CD4-positive, alpha-beta T cell treated with Interferon gamma for 1 hour (primary cell): ENCODE measurements around the gene SHISAL1.
"Not testable (repeated sequence)": the region's sequence is repeated elsewhere in the genome, so short reads cannot be mapped to it uniquely, and the experiment has no call there.

Experiments
- DNase-seq: peaks from one replicate; pipeline ENCODE4 v3.0.0-alpha.2; 2020

The SHISAL1 gene

DNA sequence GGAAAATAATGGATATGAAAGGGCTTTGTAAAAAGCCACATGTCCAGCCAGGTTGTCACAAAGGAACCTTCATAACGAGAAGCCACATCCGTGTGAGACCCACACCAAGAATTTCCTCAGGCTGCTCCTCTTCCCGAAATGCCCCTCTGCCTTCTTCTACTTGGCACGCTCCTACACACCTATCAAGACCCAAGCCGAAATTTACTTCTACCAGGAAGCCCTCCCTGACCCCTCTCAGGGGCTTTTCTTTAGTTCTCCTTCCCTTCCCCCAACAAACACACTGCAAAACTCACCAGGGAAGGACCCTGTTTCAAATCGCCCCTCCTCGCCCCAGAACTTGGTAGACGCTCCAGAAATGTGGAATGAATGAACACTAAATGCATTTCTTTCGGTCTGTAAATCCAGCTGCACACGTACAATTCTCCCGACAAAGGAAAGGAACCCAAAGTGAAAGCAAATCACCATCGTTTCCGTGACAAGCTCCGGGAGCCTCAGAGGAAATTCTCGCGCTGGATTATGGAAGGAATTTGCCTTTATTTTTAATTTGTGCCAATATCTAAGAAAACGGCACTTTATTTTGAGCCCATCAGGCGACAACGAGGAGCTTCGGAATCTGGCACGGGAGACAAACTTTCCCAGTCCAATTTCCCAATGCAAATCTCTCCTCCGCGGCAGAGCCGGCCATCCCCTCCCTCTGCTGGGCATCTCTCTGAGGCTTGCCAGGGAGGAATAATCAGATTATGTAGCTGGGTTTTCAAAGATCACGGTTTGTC is 13.2 kb upstream of the SHISAL1 start:
- DNase-seq, result no peak

DNA sequence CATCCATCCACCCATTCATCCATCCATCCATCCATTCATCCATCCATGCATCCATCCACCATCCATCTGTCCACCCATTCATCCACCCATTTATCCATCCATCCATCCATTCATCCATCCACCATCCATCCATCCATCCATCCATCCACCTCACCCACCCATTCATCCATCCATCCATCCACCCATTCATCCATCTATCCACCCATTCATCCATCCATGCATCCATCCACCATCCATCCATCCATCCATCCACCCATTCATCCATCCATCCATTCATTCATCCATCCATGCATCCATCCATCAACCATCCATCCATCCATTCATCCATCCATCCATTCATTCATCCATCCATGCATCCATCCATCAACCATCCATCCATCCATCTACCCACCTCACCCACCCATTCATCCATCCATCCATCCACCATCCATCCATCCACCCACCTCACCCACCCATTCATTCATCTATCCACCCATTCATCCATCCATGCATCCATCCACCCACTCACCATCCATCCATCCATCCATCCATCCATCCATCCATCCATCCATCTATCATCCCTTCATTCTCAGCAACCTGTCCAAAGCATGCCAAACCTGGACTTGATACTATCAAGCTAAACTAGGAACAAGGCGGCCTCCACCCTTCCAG is 10.5 kb upstream of the SHISAL1 start:
- not testable (repeated sequence) for DNase-seq

DNA sequence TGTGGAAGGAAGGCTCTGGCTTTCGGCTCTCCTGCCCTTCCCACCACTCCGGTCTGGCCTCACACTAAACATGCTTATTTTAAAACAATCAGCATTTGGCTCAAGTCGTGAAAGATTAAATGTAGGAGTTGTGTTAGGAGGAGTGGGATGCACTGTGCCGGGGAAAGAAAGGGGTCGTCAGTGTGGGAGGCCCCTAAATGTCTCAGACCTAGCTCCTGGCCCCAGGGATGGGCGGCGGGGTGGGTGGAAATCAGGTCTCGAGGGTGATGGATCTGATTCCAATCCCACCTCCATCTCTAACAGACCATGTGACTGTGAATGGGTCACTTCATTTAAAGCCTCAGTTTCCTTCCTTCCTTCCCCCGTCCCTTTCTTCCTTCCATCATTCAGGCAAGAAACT is 6.9 kb upstream of the SHISAL1 start:
- no peak for DNase-seq

DNA sequence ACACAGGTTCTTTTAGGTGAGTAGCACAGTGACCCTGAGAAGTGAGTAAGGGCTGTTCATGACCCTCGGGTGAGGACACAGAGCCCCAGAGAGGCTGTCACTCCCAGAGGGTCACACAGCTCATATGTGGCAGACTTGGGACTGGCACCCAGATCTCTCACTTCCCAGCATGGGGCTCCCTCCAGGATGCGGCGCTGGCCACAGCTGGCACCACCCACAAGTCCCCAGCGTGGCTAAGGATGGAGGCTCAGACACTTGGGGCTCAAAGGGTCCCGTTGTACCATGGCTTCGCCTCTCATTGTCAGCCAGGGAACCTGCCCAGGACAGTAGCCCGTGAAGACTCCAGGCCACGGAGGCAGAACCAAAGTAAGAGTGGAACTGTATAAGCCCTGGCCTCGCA is 6.0 kb upstream of the SHISAL1 start:
- DNase-seq, result no peak

DNA sequence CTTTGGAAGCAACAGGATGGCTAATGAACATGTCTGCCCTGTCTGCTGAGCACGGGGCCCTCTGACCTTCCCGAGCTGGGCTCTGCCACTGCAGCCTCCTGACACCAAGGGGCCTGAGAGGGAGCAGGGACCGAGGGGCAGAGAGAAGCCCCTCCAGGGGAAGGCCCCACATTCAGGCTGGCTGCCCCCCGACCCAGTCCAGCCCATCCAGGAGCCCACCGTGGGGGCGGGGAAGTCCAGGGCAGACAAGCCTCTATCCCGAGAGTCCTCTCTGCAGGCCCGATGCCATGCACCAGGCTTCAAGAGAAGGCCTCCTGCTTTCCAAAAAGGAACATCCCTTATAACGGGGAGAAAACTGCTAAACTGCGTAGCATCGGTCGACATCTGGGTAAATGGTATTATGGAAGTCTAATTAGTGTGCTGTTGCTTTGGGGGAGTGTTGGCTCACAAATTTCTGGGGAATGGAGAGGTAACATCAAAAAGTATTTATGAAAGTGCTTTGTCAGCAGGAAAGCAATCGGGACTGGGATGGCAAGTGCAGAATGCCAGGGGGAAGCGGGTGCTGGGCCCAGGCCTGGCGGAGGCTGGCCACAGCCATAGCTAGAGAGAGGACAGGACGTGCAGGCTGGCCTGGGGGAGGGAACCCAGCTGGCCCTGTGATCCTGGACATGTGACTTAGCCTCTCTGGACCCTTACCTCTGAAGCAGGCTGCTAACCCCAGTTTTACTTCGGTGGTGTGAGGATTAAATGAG is 5.3 kb upstream of the SHISAL1 start:
- no peak for DNase-seq

DNA sequence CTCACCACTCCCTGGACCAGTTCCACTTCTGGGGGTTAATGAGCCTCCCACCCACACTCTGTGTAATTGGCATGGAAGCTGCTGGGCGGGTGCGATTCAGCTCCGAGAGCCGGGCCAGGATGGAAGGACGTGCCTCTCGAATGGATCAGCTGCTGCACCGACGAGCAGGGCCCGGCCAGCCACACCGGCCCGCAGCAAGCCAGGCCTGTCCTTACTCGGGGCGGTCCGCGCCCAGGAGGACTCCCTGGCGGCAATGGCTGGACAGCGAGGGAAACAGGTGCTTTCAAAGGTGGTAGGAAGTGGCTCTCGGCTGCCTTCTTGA is 4.3 kb upstream of the SHISAL1 start:
- no peak for DNase-seq

DNA sequence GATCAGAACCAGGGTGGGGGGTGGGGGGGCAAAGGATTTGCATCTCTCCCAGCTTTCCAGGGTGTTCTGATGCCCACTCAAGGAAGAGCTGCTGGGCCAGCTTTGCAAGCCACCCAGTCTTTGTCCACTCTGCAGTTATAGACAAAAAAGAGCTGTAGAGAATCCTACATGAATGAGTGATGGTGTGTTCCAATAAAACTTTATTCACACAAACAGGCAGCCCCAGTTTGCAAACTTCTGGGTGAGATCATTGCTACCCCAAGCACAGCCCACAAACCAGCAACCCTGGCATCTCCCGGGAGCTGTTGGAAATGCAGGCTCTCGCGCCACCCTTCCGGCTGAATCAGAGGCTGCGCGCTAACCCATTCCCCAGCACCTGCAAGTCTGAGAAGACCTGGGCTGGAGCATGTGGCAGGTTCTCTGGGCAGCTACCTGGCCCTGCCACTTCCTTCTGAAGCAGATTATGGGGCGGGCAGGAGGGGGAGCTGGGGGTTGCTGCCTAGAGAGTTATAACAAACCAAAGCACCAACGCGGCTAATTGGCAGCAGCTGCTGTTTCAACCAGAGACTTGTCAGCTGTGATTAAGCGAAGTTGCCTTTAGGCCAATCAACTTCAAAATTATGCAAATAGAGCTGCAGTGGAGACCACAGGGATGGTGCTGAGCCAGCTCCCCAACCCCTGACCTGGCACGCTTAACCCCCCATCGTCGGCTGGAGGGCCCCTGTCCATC is 3.8 kb upstream of the SHISAL1 start:
- DNase-seq, result no peak

DNA sequence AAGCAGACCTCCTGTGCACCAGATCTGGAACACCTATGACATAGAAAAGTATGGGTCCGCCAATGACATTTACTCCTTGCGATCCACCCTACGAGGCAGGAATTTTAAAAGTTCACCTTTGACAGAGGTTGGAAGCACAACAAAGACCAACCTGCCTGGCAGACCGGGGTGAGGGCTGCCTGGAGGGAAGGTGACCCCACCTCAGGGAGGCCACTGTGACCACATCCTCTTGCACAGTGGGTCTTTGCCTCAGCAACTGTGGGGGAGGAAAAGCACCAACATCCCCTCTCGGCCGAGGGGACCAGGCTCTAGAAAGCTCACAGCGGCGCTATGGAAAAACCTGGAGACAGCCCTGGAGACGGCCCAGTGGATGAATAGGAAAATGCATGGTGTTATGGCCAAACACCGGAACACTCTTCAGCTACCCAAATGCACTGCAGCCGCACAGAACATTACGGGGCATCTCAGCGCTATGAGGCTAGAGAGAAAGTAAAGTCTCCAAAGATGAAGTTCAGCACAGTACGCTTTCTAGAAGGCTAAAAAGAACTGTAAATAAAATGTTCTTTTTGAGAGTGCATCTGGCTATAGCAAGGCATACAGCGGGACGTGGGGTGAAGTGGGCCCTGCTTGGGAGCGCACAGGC is 1.8 kb upstream of the SHISAL1 start:
- DNase-seq, result no peak

DNA sequence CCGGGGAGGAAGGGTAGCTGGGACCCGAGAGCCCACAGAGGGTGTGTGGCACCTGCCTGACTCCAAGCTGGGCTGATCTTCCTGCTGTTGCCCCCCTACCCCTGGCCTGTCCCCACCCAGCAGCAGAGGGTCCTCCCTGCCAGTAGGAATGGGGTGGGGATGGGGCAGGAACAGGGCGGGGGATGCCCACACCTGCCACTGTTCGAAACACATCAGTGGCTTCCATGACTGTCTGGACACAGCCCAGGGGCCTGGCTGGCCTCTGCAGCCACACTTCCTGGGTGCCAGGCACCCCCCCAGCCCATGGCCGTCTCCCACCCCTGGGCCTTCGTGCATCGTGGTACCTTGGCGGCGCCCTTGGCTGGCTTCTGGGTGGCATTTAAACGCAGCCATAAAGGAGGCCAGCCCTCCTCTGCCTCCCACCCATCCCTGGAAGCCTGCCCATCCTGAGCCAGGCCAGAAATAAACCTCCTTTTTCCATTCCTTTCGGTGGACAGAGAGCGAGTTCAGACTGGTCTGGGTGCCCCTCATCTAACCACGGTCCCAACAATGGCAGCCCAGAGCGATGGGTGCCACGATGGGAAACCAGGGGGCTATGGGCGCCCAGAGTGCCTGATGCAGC is 745 bp upstream of the SHISAL1 start:
- no peak for DNase-seq

DNA sequence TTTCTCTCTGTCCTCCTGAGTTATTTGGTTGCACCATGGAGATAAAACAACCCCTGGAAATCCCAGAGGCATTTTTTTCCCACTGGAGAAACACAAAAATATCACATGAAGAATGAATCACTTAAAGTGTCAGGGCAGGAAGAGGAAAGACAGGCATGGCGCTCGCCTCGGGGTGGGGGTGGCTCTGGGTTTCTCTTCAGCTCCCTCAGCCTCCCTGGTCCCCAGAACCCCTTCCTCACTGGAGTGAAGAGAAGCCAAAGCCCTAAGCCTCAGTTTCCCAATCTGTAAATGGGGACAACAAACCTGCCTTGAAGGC is 938 bp downstream of the SHISAL1 start:
- DNase-seq, result no peak

DNA sequence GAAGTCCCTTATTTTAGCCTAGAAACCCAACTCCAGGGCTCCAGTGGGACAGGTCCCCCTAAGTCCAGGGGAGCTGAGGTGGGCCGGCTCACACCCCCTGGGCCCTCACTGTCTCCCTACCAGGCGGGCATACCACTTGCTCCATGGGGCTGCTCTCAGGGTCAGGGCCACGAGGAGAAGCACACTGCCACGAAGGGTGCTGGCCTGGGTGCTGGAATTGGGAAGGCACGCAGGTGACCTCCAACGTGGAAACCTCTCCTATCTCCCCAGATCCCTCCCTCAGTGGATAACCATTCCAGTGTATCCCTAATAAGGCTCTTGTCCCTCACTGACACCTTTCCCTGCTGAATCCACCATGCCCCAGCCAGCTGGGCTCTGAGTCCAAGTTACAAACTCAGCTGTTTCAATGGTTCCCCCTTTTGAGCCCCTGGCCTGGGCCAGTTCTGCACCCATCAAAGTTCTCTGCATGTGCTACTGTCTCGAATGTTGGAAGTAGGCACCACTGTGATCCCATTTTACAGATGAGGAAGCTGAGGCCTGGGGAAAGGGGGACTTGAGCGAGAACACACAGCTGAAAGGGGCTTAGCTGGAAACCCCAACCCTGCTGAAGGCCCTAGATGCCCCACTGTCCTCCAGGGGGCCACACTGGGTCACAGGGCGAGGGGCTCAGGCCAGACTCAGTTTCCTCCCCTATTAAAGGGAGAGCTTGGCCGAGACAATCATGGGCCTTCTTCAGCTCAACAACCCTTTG is 1.5 kb downstream of the SHISAL1 start:
- no peak for DNase-seq

DNA sequence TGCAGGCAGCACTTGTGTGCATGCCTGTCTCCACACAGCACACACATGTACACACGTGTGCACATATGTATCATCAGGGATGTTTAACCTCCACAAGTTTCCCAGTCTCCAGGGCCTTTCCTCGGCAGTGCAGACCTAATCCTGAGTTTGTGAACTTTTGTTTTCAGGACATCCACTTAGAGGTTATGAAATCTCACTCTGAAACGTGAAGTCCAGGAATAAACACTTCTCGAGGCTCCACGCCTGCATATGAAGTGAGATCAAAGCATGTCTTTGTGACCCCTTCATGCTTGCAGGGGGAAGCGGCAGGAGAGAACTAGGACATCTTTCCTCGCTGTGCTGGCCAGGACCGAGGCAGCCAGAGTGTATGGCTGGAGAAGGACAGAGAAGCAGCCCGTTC is 3.1 kb downstream of the SHISAL1 start:
- DNase-seq, result no peak

DNA sequence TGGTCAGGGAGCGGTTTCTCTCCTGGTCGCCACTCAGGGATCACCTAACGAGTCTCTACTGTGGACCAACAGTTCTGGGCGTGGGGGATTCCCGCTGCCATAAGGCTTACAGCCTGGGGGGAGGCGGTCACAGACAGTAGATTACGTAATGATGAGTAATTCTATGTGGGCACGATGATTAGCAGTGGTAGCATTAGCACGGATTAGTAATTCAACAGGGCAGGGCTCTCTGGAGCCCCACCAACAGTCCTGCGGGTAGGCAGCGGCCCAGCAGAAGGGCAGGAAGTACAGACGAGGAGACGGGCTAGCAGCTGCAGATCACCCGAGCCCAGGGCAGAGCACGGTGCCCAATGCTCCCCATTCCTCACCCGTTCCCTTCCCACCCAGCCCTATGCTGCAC is 3.6 kb downstream of the SHISAL1 start:
- DNase-seq, result peak; percentile 7

DNA sequence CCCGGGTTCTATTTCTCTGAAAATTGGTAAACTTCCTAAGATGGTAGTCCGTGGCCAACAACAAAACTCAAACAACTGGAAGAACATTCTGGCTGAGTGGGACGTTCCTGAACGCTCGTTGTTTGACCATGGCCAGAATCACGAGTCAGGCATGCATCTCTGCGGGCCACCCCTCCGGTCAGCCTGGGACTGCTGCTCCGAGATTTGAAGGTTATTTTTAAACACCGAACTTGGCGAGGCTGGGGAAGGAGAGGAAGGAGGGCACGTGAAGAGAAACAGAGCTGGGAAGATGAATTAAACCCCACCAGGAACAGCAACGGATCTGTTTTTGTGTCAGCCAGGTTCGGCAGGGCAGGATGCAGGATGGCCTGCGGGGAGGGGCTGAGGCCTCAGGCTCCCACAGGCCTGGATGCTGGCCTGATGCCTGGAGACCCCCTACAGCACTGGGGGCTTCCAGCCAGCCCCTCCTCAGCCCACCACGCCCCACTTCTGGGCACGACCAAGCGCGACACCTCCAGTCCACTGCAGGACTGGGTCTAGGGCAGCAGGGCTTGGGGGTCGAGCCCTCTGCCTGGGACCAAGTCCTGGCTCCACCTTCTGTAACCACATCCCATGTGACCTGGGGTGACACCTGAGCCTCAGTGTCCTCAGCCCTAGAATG is 5.1 kb downstream of the SHISAL1 start:
- no peak for DNase-seq

DNA sequence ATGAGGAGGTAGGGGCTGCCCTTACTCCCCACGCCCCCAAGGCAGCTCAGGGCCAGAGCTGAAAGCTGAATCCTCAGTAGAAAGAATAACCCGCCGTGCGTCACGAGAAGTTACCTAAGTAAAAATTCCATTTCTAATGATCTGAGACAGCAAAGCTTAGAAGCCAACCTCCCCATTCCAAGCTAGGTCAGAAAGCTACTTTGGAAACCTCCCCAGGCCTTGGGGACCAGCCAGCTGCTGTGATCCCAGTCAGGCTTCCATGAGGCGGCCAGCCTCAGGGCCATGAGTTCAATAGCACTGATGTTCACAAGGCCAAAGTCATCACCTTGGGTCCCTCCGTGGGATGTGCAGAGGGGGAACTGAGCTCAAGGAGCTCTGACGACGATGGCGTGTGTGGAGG is 6.9 kb downstream of the SHISAL1 start:
- DNase-seq, result no peak

DNA sequence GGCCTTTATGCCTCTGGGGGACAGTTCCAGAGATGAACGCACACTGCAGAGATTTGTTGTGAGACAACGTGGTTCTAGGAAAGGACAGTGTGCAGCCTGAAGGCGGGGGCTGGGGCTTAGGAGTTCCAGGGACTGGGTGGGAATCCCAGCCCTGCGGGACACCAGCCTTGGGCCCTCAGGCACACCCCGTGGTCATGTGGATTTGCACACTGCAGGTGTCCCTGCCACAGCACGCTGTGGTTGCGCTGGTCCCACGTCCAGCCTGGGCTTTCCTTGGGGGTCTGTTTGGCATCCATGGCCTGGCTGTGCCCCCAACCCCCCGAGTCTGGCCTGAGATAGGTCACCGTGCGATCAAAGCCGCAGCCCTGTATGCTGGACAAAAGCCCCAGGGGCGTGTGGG is 7.3 kb downstream of the SHISAL1 start:
- DNase-seq, result no peak

DNA sequence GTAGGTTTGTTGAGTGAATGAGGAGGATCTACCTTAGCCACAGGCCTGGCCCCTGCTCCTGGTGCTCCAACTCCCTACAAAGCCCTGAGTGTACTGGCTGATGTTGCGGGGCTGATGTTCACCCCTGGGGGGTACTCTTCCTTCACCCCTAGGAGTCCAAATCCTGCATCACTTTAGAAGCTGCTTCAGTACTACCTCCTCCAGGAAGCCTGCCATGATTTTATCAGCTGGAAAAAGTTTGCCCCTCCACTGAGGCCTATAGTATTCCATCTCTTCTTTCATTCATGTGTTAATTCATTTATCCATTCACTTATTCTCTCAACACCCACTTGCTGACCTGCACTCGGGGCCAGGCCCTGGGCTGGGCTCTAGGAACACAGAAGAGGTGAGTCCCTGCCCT is 7.8 kb downstream of the SHISAL1 start:
- DNase-seq, result no peak

DNA sequence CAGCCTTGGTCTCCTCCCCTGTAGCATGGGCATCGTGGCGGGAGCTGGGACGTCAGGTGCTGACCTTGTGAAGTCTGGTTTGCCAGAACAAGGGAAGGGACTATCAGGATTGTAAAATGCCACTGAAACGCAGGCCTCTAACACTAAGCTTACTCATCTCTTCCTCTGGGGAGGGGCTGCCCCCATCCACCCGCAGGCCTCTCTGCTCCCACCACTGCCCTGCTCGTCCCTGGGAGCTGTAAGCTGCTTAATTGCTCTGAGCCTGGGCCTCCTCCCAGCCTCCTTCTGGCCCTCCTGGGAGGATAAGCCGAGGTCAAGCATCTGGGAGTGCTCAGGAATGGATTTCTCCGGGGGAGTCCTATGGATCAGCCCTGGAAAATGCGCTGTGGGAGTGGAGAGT is 8.4 kb downstream of the SHISAL1 start:
- no peak for DNase-seq

DNA sequence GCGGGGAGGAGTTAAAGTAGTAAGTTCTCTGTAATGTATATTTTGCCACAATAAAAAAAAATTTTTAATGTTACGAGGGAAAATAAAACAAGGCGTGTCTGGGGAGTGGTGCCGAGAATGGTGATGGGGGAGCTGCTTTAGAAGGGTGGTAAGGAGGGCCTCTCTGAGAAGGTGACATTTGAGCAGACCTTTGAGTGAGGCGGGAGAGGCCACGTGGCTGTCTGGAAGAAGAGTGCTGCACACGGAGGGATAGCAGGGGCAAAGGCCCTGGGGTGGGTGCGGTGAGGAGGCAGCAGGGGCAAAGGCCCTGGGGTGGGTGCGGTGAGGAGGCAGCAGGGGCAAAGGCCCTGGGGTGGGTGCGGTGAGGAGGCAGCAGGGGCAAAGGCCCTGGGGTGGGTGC is 10.4 kb downstream of the SHISAL1 start:
- DNase-seq, result not testable (repeated sequence)

DNA sequence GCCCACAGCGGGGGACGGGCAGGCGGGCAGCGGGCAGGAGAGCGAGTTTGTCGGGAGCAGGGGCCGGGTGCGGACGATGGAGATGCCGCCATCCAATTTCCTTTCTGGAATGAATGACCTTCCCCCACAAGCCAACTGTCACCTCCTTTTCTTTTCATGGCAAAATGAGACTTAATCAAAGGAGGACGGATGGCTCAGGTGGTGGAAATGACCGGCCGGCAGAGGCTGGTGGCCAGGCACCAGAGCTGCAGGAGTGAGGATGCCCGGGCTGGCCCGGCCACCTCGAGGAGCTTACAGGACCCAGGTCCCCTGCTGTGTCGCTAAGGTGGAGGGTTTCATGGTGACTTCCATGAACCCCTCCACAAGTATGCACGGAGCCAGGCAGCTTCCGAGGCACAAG is 11.7 kb downstream of the SHISAL1 start:
- no peak for DNase-seq

DNA sequence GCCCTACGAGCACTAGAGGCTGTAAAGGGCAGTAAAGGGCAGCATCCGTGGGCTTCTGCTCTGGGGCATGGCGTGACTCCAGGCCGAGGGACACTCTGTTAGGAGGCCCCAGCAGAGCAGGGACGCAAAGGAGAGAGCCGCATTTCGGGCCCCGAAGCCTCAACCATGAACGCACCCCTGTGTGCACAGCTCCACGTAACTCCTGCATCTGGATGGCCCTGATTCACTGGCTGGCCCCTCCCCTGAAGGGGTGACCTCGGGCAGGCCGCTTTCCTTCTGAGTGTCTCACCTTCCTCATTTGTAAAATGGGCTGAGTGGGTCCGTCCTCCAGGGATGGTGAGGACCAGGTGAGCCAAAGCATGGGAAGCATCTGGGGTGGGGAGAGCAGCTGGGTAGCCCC is 13.6 kb downstream of the SHISAL1 start:
- no peak for DNase-seq
